WTC11 (cell line): Measurements from ENCODE around the gene RPS6KA4. TPM values are rescaled to one million over a fixed set of nuclear protein-coding genes. Genes with fewer than 3 reads are reported as not detected.

Experiments
- ATAC-seq: fragments of 200-7000 bp; cut with Tn5 transposase; 2 replicates; pipeline ENCODE4 v1.10.0; 2021; ENCODE audit warnings: mild to moderate bottlenecking, moderate library complexity
- CTCF ChIA-PET: fragments of 300-600 bp; sonication (Branson Sonifier 250); formaldehyde crosslinking; loops from one replicate; lab custom pipeline; 2021; ENCODE audit warnings: antibody characterized with exemption; lab: Charles Lee
- POLR2A ChIA-PET: fragments of 350-600 bp; sonication (Branson Sonifier 250); formaldehyde crosslinking; loops from one replicate; lab custom pipeline; 2021; ENCODE audit warnings: antibody characterized with exemption; lab: Charles Lee
- DNase-seq: peaks from one replicate; pipeline ENCODE4 v3.0.0; 2021; ENCODE audit warnings: low spot score
- H3K27ac Mint-ChIP-seq: 2 replicates; pipeline ENCODE4 v1.8.0; 2021; ENCODE audit warnings: mixed read lengths
- H3K27me3 Mint-ChIP-seq: 2 replicates; pipeline ENCODE4 v1.8.0; 2021; ENCODE audit warnings: low read depth, mild to moderate bottlenecking, moderate library complexity, mixed read lengths
- H3K36me3 Mint-ChIP-seq: 2 replicates; pipeline ENCODE4 v1.8.0; 2021; ENCODE audit warnings: mixed read lengths
- H3K4me1 Mint-ChIP-seq: 2 replicates; pipeline ENCODE4 v1.8.0; 2022; ENCODE audit warnings: mixed read lengths
- H3K4me3 Mint-ChIP-seq: 2 replicates; pipeline ENCODE4 v1.8.0; 2021; ENCODE audit warnings: mild to moderate bottlenecking, moderate library complexity, mixed read lengths
- H3K9me3 Mint-ChIP-seq: 2 replicates; pipeline ENCODE4 v1.8.0; 2021; ENCODE audit warnings: mixed read lengths
- ELF4 ChIP-seq: sonication (generic); formaldehyde crosslinking; IDR thresholded peaks from 2 replicates; pipeline ENCODE4 v1.8.1; 2022; ENCODE audit warnings: low read depth, mild to moderate bottlenecking, moderate library complexity, missing genetic modification reagents
- ESRRA ChIP-seq: sonication (generic); formaldehyde crosslinking; IDR thresholded peaks from 2 replicates; pipeline ENCODE4 v1.8.1; 2022; ENCODE audit warnings: mild to moderate bottlenecking, missing genetic modification reagents, borderline replicate concordance
- ETV6 ChIP-seq: sonication (generic); formaldehyde crosslinking; IDR thresholded peaks from 2 replicates; pipeline ENCODE4 v1.8.1; 2022; ENCODE audit warnings: mild to moderate bottlenecking, missing genetic modification reagents
- FOXP1 ChIP-seq: sonication (generic); formaldehyde crosslinking; IDR thresholded peaks from 2 replicates; pipeline ENCODE4 v1.8.0; 2022; ENCODE audit warnings: missing genetic modification reagents, mild to moderate bottlenecking, moderate library complexity, borderline replicate concordance
- NR3C1 ChIP-seq: sonication (generic); formaldehyde crosslinking; conservative IDR thresholded peaks from 2 replicates; pipeline ENCODE4 v1.8.1; 2023; ENCODE audit warnings: low read depth, mild to moderate bottlenecking, missing genetic modification reagents
- RORB ChIP-seq: fragments of 250-450 bp; sonication (Bioruptor Pico); IDR thresholded peaks from 2 replicates; pipeline ENCODE4 v1.9.0; 2021; ENCODE audit warnings: mild to moderate bottlenecking
- SP1 ChIP-seq: sonication (generic); formaldehyde crosslinking; conservative IDR thresholded peaks from 2 replicates; pipeline ENCODE4 v1.8.1; 2022; ENCODE audit warnings: missing genetic modification reagents
- STAT6 ChIP-seq: sonication (generic); formaldehyde crosslinking; conservative IDR thresholded peaks from 2 replicates; pipeline ENCODE4 v1.8.1; 2023; ENCODE audit warnings: mild to moderate bottlenecking, low read depth, missing genetic modification reagents, moderate library complexity
- TEAD1 ChIP-seq: sonication (generic); formaldehyde crosslinking; IDR thresholded peaks from 2 replicates; pipeline ENCODE4 v1.8.0; 2022; ENCODE audit warnings: mild to moderate bottlenecking, missing genetic modification reagents
- ZBTB43 ChIP-seq: sonication (generic); formaldehyde crosslinking; IDR thresholded peaks from 2 replicates; pipeline ENCODE4 v1.8.1; 2023; ENCODE audit warnings: mild to moderate bottlenecking, missing genetic modification reagents
- ZNF138 ChIP-seq: sonication (generic); formaldehyde crosslinking; conservative IDR thresholded peaks from 2 replicates; pipeline ENCODE4 v1.8.1; 2022; ENCODE audit warnings: mild to moderate bottlenecking, moderate library complexity, missing genetic modification reagents
- ZNF396 ChIP-seq: fragments of 250-450 bp; sonication (Bioruptor Pico); IDR thresholded peaks from 2 replicates; pipeline ENCODE4 v1.8.0; 2021; ENCODE audit warnings: mild to moderate bottlenecking, moderate library complexity, borderline replicate concordance
- ZSCAN18 ChIP-seq: fragments of 250-450 bp; sonication (Bioruptor Pico); IDR thresholded peaks from 2 replicates; pipeline ENCODE4 v2.1.2; 2022; ENCODE audit warnings: mild to moderate bottlenecking, moderate library complexity
- total RNA-seq: library from RNA; stranded (reverse); gene quantifications from 3 replicates; pipeline ENCODE4 v1.2.3, GENCODE V29; 2021
- TF ChIP-seq, protein P1 (sequence below): sonication (generic); formaldehyde crosslinking; IDR thresholded peaks from 2 replicates; pipeline ENCODE4 v1.8.1; 2022; ENCODE audit warnings: missing genetic modification reagents, borderline replicate concordance
- TF ChIP-seq, protein P2 (sequence below): fragments of 250-450 bp; sonication (Bioruptor Pico); IDR thresholded peaks from 2 replicates; pipeline ENCODE4 v1.9.0; 2021; ENCODE audit warnings: mild to moderate bottlenecking
- TF ChIP-seq, protein P3 (sequence below): sonication (generic); formaldehyde crosslinking; conservative IDR thresholded peaks from 2 replicates; pipeline ENCODE4 v1.8.1; 2022; ENCODE audit warnings: mild to moderate bottlenecking, missing genetic modification reagents
- TF ChIP-seq, protein P4 (sequence below): sonication (generic); formaldehyde crosslinking; IDR thresholded peaks from 2 replicates; pipeline ENCODE4 v1.8.1; 2022; ENCODE audit warnings: mild to moderate bottlenecking, moderate library complexity, missing genetic modification reagents

The RPS6KA4 gene
- total RNA-seq, 1 experiment from 2014 or later = 16.8 TPM

DNA sequence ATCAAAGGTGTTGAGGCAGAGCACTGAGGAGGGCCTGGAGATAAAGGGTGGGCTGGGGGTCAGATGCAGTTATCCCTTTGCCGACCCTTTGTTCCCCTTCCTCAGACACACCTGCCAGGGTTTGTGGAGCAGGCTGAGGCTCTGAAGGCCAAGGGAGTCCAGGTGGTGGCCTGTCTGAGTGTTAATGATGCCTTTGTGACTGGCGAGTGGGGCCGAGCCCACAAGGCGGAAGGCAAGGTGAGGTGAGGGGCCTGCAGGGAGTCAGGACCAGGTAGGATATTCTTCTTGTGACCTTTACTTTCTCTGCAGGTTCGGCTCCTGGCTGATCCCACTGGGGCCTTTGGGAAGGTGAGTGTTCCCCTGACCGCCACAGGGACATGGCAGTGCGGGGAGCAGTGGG is 38.4 kb upstream of the RPS6KA4 start (continued):
- TF ChIP-seq, protein P1, sequence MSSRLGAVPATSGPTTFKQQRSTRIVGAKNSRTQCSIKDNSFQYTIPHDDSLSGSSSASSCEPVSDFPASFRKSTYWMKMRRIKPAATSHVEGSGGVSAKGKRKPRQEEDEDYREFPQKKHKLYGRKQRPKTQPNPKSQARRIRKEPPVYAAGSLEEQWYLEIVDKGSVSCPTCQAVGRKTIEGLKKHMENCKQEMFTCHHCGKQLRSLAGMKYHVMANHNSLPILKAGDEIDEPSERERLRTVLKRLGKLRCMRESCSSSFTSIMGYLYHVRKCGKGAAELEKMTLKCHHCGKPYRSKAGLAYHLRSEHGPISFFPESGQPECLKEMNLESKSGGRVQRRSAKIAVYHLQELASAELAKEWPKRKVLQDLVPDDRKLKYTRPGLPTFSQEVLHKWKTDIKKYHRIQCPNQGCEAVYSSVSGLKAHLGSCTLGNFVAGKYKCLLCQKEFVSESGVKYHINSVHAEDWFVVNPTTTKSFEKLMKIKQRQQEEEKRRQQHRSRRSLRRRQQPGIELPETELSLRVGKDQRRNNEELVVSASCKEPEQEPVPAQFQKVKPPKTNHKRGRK = no peak
- TF ChIP-seq ELF4 (CRISPR knock-in tag) (no peak), FOXP1 (CRISPR knock-in tag) (no peak), ZSCAN18 (CRISPR knock-in tag) (no peak)
- TF ChIP-seq, protein P2, sequence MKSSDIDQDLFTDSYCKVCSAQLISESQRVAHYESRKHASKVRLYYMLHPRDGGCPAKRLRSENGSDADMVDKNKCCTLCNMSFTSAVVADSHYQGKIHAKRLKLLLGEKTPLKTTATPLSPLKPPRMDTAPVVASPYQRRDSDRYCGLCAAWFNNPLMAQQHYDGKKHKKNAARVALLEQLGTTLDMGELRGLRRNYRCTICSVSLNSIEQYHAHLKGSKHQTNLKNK (CRISPR knock-in tag) = no peak

GRCh38 chr11:64321026-64321425 is 37.9 kb upstream of the RPS6KA4 start:
- Mint-ChIP-seq H3K4me3 (no peak overlapping the region), H3K27ac (peak overlapping the region; percentile 65; the same call in 1 of the 2 replicates), H3K27me3 (no peaks in the 10 kb centered on the region), H3K36me3 (peaks cover 24% of the 10 kb centered on the region), H3K4me1 (peaks cover 21% of the 10 kb centered on the region), H3K9me3 (no peaks in the 10 kb centered on the region)
- DNase-seq (no peak), ATAC-seq (no peak)
- ChIA-PET POLR2A (no interaction called here), CTCF (interaction anchor here (1.1 to 4.9 kb wide), 2 partner anchors 21 kb away, joined by 3 to 38 read pairs; no protein-coding TSS in a partner anchor)
- TF ChIP-seq RORB (CRISPR knock-in tag) = no peak
- TF ChIP-seq TEAD1 (CRISPR knock-in tag) = no peak
- no peak for TF ChIP-seq ZNF138 (CRISPR knock-in tag)
- TF ChIP-seq ZBTB43 = no peak
- TF ChIP-seq SP1 (CRISPR knock-in tag) = no peak
- no peak for TF ChIP-seq ETV6
- TF ChIP-seq, protein P3, sequence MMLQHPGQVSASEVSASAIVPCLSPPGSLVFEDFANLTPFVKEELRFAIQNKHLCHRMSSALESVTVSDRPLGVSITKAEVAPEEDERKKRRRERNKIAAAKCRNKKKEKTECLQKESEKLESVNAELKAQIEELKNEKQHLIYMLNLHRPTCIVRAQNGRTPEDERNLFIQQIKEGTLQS (CRISPR knock-in tag) = no peak

DNA sequence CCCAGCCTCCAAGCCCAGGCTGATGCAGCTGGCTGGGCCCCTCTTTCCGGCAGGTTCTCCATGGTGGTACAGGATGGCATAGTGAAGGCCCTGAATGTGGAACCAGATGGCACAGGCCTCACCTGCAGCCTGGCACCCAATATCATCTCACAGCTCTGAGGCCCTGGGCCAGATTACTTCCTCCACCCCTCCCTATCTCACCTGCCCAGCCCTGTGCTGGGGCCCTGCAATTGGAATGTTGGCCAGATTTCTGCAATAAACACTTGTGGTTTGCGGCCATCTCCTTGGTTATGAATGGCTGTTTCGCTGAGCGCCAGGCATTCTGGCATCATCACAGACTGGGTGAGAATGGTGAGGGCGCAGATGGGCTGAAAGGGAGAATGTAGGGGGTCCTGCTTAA is 37.4 kb upstream of the RPS6KA4 start:
- H3K9me3 Mint-ChIP-seq = no peaks in the 10 kb centered on the region
- peaks cover 21% of the 10 kb centered on the region for H3K36me3 Mint-ChIP-seq
- ATAC-seq = no peak
- ChIA-PET CTCF (interaction anchor here (4.3 to 4.9 kb wide), 2 partner anchors 20 to 34 kb away, joined by 38 to 48 read pairs; no protein-coding TSS in a partner anchor), POLR2A (no interaction called here)
- H3K4me1 Mint-ChIP-seq = peaks cover 17% of the 10 kb centered on the region
- no peak overlapping the region for H3K4me3 Mint-ChIP-seq
- no peak for DNase-seq
- H3K27ac Mint-ChIP-seq = no peak overlapping the region
- H3K27me3 Mint-ChIP-seq = peaks cover under 1% of the 10 kb centered on the region; the same call in 1 of the 2 replicates
- TF ChIP-seq ZNF396 (no peak), NR3C1 (CRISPR knock-in tag) (no peak), STAT6 (CRISPR knock-in tag) (no peak), ESRRA (CRISPR knock-in tag) (no peak)
- TF ChIP-seq, protein P4, sequence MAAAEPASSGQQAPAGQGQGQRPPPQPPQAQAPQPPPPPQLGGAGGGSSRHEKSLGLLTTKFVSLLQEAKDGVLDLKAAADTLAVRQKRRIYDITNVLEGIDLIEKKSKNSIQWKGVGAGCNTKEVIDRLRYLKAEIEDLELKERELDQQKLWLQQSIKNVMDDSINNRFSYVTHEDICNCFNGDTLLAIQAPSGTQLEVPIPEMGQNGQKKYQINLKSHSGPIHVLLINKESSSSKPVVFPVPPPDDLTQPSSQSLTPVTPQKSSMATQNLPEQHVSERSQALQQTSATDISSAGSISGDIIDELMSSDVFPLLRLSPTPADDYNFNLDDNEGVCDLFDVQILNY (CRISPR knock-in tag) = no peak
